ENCODE results near the gene TOX3.

The TOX3 gene

DNA sequence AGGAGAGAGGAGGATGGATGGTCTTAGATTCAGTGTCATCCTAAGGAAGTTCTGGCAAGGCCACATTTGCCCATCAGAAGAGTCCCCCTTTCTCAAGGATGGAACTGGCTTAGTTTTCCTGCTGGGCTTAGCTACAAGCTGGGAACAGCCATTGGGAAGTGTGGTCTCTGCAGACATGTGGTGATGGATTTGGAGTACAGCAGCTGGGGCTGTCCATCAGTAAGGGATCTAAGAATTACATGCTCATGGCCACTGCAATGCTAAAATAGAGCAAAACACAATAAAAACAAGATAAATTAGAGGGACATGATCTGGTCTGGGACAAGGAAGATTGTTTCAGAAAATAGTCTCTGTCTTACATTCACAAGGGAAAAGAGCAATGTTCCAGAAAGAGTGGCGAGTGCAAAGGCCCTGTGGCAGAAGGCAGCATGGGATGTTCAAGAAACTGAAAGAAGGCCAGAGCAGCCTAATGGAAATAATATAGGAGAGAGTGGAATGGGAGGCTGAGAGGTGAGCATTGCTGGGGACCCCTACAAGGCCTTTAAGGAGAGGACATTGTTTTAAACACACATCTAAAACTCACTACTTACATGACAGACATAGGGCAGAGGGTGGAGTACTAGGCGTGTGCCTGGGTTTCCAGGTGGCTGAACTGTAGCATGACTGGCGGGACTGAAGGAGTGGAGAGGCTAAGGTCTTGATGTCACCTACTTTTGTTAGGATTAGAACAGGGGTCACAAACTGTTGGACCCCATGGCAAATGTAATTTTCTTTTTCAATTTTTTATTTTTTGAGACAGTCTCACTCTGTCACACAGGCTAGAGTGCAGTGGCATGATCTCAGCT, 17.0 kb upstream of the TOX3 start:
- no peak for DNase-seq (ENCODE audit: low read depth, low spot score)

DNA sequence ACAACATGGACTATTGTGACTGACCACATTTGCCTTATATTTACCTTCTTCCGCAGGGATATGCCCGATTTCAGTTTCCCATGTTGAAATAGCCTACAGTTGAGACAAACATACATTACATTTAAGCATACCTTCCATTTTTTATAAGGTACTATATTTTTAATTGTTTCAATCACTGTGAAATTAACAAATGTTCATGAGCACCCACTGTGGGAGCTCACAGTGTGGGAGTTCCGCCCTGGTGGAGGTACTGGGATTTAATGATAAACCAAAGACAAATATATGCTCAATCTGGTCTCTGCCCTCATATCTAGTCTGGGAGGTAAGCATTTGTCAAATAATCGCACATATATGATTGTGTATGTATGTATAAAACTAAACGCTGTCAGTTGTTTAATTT, 15.8 kb upstream of the TOX3 start:
- DNase-seq (ENCODE audit: low read depth, low spot score) = no peak

DNA sequence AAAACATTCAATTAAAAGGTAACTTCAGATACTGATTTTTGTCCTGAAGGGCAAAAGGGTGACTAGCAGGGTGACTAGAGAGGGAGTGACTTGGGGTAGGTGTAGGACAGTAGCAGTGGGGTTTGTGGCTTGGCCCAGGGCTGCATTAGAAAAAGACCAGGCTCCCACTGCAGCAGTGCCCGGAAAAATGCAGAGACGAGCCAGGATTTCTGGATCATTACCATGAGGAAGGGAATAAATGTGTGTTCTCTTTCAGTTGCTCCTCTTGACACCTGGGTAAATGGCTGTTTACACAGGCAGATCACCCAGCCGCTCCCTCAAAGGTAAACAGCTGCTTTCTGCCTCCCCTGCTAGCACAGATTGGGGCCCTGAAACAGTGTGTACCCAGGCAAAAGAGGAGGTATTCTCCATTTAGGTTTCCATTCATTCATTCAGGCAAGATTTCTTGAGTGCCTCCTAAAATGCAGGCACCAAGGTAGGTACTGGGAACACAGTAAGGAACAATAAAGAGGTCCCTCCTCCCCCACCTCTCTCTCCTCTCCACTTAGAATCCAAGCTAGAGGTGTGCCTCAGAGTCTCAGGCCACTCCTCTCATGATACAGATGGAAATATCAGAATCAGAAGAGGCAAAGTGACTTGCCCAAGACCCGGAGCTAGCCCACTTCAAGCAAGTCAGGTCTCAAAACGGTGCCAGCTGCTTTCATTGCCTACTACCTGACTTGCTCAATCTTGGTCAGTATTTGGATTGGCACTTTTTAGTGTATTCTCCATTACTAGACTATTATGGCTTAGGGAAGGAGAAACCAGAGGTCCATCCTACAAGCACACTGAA, 15.2 kb upstream of the TOX3 start:
- no peak for DNase-seq (ENCODE audit: low read depth, low spot score)

DNA sequence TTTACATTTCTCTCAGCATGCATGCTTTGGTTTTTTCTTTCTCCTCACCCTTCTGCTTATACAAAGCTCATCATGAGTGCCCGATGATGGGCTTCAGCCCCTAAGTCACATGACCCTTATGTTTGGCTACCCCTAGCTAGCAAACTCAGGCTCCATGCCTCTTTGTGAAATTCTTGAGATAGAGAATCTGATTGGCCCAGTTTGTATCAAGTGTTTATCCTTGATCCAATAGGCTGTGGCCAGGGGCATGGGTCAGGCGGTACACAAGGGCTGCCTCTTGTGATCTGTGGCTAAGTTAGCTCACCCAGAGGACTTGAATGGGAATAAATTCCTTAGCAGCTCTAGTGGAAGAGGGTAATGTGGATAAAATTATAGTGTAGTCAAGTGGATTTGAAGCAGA, 11.5 kb upstream of the TOX3 start:
- DNase-seq (ENCODE audit: low read depth, low spot score) = no peak

DNA sequence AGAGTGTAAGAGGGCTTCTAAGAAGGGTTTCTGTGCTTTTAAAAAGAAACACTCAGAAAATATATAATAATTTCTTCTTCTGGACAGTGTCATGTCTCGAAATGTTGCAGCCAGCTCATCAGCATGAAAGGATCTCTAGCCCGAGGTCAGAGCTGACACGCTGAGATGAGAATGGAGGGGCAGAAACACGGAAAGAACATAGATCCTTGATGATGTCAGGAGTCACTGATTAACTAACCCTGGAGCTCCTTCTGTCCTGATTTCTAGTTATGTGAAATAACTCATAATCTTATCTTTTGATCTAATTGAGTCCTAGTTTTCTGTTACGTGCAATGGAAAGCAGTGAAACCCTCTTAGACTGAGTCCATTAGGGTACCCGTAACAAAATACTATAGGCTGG, 10.3 kb upstream of the TOX3 start:
- DNase-seq (ENCODE audit: low read depth, low spot score) = no peak

DNA sequence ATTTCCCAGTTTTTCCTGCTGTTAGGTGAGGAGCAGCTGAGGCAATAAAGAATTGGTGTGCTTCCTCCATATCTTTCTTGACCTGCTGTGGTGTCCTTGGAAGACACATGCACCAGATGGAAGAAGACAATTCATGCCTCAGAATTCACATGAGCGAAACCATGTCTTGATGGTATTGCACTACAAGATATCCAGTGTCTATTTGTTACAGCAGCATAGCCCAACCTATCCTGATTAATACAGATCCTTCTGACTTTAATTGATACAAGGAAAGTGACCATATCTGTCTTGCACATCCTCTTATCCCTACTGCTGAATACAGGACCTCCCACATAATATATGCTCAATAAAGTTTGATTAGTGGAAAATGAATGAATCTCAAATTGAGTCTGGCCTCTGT, 9.1 kb upstream of the TOX3 start:
- DNase-seq (ENCODE audit: low read depth, low spot score) = no peak

DNA sequence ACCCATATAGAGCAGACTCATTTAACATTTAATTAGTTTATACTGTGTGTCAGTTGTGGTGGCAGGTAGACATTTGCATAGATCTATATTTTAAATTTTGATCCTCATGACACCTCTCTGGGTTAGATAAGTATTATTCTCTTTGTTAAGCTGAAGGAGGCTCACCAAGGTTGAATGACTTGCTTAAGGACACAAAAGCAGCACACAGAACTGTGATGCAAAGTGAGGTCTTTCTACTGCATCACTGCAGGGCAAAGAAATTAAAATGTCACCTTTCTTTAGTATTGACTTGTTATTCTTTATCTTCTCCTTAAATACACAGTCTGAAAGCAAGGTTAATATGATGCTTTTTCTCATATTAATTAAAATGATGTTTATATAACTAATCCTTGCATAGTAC, 8.6 kb upstream of the TOX3 start:
- DNase-seq (ENCODE audit: low read depth, low spot score) = no peak

DNA sequence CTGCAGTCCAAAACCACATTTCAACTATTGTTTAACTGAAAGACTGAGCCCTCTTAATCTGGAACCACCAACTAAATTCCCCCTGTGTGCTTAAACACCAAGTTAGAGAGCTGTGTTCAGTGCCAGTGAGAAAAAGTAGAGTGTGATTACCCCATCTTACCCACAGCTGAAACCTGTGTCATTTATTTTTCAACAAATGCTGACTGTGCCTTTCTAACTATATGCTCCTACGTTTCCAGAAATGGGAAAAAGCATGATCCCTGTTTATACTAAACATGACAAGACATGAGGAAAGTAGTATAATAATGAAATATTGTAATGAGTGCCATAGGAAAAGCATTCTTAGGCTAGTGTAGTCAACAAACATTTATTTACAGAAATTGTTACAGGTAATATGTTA, 7.4 kb upstream of the TOX3 start:
- no peak for DNase-seq (ENCODE audit: low read depth, low spot score)

DNA sequence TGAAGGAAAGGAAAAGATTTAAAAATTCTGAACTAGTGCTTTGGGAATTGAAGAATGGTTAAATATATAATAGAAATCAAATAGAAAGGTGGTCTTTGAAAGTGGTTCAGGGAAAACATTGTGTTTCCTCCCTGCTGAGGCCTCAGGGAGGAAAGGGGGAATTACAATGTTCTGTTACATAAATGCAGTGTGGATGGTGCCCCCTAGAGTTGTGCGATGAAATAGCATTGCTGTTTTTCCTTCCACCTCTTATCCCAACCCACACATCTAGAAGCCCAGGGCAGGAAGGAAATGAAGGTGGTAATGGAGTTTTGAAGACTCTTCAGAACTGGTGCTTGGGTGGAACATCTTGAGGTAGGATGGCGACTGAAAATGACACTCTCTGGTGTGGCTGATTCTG, 6.4 kb upstream of the TOX3 start:
- no peak for DNase-seq (ENCODE audit: low read depth, low spot score)

DNA sequence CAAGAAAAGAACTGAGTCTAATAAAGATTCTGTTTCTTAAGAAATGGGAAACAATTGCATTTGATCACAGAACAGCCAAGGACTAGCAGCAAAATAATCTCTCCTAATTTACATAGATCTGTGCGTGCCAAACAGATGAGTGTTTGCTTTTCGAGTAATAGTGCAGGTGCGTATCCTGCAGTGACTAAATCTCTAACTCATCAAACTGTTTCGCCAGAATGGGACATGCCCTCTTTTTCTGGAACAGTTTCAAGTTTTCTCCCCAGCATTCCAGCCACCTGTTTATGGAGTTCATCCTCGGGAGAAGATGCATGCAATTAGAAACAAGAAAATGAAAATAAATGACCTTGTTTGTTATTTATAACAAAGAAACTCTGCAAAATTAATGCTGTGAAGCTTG, 5.7 kb upstream of the TOX3 start:
- peak; percentile 23 for DNase-seq (ENCODE audit: low read depth, low spot score)

DNA sequence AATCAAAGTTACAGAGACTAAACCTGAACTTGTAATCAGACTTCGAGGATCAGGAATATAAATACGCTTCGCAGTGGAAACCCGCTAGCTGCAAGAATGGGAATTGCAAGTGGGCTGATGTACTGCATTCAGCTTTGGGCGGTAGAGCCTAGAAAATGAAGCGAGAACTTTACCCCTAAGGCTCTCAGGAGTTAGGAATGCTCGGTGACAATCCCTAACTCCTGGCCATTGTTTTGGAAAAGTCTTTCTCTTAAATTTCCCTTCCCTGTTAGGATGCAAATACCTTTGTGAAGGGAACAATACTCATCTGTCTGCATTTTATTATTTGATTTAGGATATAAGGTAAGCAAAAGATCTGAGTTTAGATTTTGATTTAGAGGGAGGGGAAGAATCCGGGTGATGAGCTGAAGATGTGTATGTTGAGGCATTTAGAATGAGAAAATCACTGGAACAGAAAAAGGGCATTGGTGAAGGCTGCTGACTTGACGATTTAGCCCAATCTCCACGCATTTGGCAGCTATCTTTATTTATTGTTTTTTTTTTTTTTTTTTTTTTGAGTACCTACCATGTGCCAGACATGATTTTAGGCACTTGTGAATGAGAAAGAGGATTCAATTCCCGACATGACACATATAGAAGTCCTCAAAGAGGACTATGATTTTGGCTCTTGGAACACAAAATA, 2.2 kb upstream of the TOX3 start:
- DNase-seq (ENCODE audit: low read depth, low spot score) = peak; percentile 48

DNA sequence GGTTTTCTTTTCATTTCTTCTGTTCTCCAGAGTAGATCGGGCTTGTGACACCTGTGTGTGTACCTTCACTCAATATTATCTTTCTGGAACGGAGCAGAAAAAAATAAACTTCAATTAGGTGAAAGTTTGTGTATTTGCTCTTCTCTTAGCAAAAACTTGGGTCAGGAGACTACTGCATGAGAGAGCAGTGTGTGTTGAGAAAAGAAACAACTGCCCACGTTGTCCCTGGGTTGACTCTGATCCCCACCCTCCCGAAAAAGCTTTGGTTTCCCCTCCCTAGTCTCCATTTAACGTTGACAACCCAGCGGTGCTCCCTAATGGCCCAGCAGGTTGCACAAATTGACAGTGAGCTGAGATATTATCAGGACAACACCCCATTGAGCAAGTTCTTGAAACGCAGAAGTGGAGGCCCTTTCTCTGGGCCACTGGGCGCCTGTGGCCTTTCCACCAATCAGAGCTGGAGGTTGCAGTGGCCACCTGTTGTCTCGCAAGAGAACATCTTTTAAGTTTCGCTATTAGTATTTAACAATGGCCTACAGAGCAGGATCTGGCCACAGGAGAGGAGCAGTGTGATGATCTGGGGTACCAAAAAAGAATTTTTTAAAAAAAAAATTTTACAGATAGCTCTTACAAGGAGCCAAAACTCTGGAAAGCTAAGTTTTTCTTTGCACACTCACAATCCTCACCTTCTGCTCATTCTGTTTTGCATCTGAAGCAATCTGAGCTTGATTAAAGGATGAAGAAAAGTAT, 1.5 kb upstream of the TOX3 start:
- DNase-seq (ENCODE audit: low read depth, low spot score) = no peak

DNA sequence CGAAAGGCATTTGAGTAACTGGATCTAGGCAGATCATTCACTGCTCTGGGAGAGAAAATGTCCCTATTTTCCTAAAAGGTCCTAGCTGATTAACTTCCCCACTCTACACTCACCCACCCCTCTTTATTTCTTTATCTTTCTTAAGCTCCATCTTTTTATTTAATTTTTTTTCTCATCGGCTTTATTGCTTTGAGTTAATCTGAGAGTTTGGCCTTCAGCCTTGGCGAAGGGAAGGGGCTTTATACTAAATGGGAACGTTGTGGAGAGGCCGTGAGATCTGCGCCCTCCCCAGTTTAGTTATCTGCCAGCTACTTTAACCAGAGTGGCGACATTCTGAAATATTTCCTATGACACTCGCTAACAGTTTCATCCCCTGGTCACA, 882 bp upstream of the TOX3 start:
- DNase-seq (ENCODE audit: low read depth, low spot score) = no peak

DNA sequence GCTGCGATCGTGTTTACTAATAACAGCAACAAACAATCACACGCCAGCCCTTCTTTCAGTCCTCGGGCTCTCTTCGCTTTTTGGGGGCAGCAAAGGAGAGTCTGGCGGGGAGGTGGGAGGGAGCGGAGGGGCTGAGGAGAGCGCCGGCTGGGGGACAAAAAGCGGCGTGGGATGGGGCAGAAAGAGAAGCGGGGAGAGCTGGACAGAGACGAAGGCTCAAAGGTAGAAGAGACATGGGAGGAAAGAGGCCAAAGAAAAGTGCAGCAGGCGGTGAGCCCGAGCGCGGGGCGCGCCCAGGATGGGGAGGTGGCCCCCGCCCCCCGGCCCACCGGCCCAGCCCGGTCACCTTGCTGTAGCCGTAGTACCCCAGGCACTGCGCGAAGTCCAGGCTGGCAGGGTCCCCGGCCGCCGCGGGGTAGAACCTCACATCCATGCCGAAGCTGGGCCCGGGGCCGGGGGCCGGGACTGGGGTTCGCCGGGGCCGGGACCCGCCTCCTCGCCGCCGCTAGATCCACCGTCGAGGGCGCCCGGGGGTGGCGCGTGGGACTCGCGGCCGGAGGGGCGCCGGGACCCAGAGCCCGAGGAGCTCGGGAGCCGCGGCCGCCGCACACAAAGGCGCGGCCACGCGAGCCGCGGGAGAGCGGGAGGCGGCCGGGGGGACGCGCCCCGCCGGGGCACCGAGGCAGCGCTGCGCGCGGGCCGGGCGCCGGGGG, 496 bp downstream of the TOX3 start:
- DNase-seq (ENCODE audit: low read depth, low spot score) = peak; percentile 45

DNA sequence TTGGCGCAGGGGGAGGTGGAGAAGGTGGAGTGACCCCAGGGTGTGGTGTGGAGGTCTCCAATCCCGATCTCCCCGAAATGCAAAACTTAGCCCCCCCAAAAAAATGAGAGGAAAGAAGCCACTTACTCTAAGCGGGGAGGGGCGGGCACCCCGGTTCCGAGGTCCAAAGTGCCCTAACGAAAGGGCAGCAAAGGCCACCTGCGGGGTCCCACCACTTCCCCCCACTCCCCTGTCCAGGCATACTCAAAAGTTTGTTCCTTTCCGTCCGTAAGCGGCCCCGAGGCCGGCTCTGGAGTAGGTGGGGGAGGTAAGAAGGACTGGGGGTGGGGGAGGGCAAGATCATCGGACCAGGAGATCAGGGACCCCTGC, 1.1 kb downstream of the TOX3 start:
- no peak for DNase-seq (ENCODE audit: low read depth, low spot score)

DNA sequence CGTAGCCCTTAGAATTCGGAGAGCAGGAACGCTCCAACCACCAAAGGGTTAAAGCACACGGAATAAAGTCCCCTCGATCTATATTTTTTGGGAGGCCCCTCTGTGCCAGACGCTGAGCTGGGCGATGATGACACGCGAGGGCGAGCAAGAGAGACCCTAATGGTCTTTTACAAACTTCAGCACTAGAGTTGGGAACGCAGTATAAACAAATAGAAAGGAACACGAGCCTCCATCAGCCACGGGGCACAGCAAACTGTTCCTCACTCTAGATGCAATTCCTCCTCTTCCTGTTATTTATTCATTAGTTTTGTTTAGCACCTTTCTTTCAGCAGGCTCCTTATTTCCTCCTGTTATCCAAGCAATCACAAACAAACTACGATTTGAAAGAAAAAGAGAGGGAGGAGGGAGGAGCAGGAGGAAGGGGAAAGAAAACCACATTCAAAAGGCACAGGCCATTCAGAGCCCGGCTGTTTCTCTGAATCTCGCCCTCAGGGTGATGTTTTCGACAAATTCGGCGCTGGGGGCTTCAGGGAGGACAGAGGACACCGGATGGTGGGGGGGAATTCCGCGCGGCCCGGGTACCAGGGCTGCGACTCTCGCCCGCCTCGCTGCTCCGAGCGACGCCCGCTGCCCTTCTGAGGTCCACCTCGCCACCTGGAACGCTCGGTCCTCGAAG, 1.6 kb downstream of the TOX3 start:
- DNase-seq (ENCODE audit: low read depth, low spot score) = peak; percentile 46

DNA sequence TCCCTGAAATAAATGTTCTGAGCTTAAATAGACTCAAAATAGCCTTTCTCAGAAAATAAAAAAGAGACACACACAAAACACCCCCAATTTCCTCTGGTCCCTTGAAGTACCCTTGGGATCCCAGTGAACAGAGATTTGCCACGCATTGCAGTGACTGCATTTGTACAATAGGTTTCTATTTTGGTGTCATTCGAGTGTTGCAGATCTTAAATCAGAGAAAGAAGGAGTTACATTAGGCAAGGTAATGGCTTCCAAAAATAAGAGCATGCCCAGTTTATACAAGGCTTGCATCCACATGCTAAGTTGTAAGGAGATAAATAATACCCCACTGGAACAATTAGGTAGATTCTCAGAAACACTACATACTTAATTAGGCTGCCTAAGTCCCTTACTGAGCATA, 2.2 kb downstream of the TOX3 start:
- DNase-seq (ENCODE audit: low read depth, low spot score) = peak; percentile 16

DNA sequence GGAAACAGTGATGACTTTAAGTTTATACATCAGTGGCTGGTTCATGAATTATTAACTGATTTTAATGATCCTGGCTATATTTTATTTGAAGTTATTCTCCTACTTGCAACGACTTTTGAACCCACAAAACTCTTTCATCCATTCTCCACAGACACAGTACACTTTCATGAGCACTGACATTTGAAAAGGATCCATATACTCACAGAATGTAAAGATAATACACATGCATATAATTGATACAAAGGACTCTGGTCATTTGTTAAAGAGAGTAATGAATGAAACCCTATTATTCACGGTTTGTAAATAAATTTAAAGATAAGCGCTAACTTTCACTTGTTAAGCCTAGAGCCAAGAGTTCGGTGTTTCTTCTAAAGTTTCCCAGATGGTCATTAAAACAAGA, 3.3 kb downstream of the TOX3 start:
- DNase-seq (ENCODE audit: low read depth, low spot score) = no peak

DNA sequence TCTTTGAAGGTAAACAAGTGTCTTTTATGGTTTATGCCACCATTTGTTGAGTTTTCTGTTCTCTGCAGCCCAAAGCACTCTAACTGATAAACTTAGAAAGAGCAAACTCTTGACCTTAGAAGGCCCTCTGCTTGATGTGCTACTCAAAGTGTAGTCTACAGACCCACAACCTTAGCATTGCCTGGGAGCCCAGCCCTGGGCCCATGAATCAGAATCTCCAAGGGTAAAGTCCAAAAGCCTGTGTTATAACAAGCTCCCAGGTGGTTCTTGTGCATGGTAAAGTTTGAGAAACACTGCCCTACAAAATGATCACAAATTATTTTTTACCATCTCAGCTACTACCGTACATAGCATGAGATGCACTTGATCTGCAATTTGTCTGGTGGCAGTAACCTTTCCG, 6.0 kb downstream of the TOX3 start:
- DNase-seq (ENCODE audit: low read depth, low spot score) = no peak

DNA sequence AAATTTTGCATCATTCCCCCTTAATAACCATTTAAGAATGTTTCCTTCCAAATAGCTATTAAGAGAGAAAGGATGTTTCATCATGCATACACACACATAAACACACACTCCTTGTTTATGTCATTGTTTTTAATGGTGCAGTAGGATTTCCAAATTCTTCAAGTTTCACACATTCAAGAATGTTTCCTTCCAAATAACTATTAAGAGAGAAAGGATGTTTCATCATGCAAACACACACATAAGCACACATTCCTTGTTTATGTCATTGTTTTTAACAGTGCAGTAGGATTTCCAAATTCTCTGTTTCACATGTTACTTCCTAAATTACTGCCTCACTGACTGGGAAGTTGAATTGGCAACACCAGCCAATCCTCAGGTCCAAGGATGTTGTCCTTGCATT, 7.8 kb downstream of the TOX3 start:
- no peak for DNase-seq (ENCODE audit: low read depth, low spot score)

DNA sequence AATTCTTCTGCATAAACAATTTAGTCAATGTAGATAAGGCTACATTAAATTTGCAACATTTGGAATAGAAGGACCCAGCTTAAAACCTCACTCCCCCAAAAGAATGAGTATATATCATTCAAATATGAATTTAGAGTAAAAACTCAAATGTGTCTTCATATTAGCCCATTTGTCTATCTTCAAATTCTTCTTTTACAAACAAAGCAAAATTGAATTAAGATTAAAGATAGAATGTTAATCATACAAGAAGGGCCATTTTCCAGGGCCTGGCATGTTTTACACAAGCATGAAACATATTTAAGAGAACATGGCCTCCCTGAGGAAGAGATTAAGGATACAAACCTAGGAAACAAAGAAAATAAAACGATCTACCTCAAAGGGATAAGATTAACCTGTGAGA, 8.4 kb downstream of the TOX3 start:
- DNase-seq (ENCODE audit: low read depth, low spot score) = no peak

Measured in astrocyte of the hippocampus (primary cell).